ENCODE measurements around the gene MCMBP.

Gene MCMBP

DNA sequence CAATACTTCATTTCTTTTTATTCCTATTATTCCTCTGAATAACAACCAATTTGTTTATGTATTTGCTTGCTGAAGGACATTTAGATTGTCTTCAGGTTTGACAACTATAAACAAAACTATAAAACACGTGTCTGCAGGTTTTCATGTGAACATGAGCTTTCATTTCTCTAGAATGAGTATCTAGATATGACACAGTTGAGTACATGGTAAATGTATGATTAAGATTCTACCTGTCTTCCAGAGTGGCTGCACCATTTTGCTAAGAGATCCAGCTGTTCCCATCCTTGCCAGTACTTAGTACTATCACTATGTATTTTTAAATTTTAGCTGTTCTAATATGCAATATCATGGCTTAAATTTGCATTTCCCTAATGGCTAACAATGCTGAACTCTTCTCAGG lies 10.1 kb downstream of the MCMBP start:
- TF ChIP-seq POLR2A (IDR thresholded peaks at IDR 0.05; ENCODE audit: low read length), result no peak
- TF ChIP-seq GATA1 (IDR thresholded peaks at IDR 0.05; ENCODE audit: low read depth, low read length), result no peak
- no peak for DNase-seq

GRCh38 chr10:119860866-119861607 lies 11.6 kb downstream of the MCMBP start:
- no peak for DNase-seq
- no peak for TF ChIP-seq GATA1 (IDR thresholded peaks at IDR 0.05; ENCODE audit: low read depth, low read length)
- no peak for TF ChIP-seq POLR2A (IDR thresholded peaks at IDR 0.05; ENCODE audit: low read length)

GRCh38 chr10:119859420-119860258 lies 13.0 kb downstream of the MCMBP start:
- peak; percentile 60 to 76 for DNase-seq
- TF ChIP-seq GATA1 (IDR thresholded peaks at IDR 0.05; ENCODE audit: low read depth, low read length) (no peak), POLR2A (IDR thresholded peaks at IDR 0.05; ENCODE audit: low read length) (no peak)

DNA sequence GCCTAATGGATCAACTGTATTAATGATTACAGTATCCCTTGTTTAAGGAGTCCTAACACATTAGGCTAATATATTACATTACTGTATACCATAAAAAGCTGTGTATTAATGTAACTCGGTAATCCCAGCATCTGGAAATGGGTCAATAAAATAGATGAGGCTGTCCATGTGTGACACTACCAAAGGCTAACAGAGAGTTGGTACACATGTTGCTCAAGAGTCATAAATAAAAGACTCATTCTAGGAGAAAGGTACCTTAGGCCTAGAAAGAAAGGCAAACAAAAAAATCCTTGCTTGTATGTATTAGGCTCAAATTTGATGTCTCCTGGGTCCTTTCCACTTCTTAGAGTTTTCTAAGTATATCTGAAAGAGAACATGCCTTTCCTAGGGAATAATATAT lies 14.6 kb downstream of the MCMBP start:
- DNase-seq, result no peak
- TF ChIP-seq POLR2A (IDR thresholded peaks at IDR 0.05; ENCODE audit: low read length), result no peak
- no peak for TF ChIP-seq GATA1 (IDR thresholded peaks at IDR 0.05; ENCODE audit: low read depth, low read length)

- TF ChIP-seq POLR2A (IDR thresholded peaks at IDR 0.05; ENCODE audit: low read length) (no peak), GATA1 (IDR thresholded peaks at IDR 0.05; ENCODE audit: low read depth, low read length) (no peak)
- no peak for DNase-seq
Observed at GRCh38 chr10:119853574-119853973, 19.1 kb downstream of the MCMBP start.

DNA sequence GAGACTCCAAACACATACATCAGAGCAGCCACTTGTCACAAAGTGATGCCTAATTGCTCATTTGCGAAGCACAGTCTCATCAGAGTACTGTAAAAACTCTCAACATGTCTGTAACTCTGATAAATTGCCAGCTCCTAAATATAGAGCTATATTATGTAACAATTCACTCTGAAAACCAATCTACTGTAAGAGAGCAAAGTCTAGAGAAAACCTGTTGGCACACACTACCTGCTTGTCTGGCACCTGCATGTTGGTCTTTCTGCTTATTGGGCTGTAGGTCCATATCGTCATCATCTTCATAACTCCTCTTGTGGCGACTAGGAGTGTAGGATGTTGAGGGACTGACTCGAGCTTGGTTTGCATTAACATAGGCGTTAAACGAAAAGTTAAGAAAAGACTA lies 19.8 kb downstream of the MCMBP start:
- no peak for TF ChIP-seq GATA1 (IDR thresholded peaks at IDR 0.05; ENCODE audit: low read depth, low read length)
- no peak for TF ChIP-seq POLR2A (IDR thresholded peaks at IDR 0.05; ENCODE audit: low read length)
- DNase-seq, result no peak

GRCh38 chr10:119852277-119852676 lies 20.4 kb downstream of the MCMBP start:
- DNase-seq, result no peak
- no peak for TF ChIP-seq GATA1 (IDR thresholded peaks at IDR 0.05; ENCODE audit: low read depth, low read length)
- no peak for TF ChIP-seq POLR2A (IDR thresholded peaks at IDR 0.05; ENCODE audit: low read length)

DNA sequence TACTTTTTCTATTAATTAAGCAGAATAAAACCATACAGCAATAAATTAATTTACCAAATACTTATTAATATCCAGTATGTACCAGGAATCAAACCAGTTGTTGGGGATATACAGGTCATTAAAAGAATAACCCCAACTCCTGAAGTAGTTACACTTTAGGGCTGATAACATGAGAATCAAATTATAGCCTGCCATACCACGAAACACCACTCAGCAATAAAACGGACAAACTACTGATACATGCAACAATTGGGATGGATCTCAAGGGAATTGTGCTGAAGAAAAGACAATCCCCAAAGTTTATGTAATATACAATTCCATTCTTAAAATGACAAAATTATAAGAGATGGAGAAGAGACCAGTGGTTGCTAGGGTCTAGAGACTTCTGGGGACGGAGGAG lies 22.7 kb downstream of the MCMBP start:
- DNase-seq, result no peak
- TF ChIP-seq POLR2A (IDR thresholded peaks at IDR 0.05; ENCODE audit: low read length), result no peak
- no peak for TF ChIP-seq GATA1 (IDR thresholded peaks at IDR 0.05; ENCODE audit: low read depth, low read length)

DNA sequence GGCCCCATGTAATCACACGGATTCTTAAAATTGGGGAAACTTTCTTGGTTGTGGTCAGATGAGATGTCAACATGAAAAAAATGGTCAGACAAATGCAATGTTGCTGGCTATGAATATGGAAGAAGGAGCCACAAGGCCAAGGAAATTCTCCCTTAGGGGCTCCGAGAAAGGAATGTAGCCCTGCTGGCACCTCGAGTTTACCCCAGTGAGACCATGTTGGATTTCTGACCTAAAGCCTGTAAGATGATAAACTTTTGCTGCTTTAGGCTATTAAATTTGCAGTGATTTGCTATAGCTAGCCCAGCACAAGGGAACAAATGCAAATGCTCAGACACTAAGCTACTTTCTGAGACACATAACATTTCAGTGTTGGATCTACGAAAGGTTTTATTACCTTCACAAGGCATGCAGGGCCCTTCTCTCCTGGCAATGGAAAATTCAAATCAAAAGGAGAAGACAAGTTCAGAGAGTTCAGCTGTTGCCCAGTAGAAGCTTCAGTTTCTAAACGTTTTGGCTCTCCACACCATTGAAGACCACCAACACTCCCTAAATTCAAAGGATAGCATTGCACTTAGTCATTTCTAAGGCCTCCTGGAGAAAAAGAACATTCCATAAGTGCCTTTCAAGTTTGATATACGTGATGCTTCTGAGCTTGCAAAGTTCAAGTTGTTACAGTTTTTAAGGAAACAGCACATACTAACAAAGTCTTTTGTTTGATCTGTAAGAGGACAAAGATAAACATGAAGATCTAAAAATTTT lies 23.4 kb downstream of the MCMBP start:
- DNase-seq, result no peak
- TF ChIP-seq GATA1 (IDR thresholded peaks at IDR 0.05; ENCODE audit: low read depth, low read length), result no peak
- TF ChIP-seq POLR2A (IDR thresholded peaks at IDR 0.05; ENCODE audit: low read length), result no peak

DNA sequence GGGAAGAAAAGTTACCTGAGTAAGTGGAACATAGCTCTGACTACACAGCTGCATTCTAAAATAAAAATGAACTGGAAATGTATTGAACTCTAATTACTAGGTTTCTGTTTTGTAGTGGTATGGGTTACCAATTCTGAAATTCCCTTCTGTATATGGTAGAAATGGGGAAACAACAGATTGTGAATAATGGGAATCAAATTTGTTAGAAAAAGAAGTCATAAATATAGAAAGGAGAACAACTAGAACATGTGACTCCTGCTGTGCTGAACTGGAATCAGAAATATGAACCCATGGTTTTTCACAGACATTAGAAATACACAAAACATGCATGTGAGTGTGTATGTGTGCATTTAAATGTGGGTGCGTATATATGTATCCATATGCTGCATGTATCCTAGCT lies 27.0 kb downstream of the MCMBP start:
- TF ChIP-seq POLR2A (IDR thresholded peaks at IDR 0.05; ENCODE audit: low read length), result no peak
- no peak for TF ChIP-seq GATA1 (IDR thresholded peaks at IDR 0.05; ENCODE audit: low read depth, low read length)
- no peak for DNase-seq

GRCh38 chr10:119834188-119834587 lies 38.5 kb downstream of the MCMBP start:
- peak in 1 of 2 experiments; percentile 11 for DNase-seq
- TF ChIP-seq POLR2A (IDR thresholded peaks at IDR 0.05; ENCODE audit: low read length), result no peak
- TF ChIP-seq GATA1 (IDR thresholded peaks at IDR 0.05; ENCODE audit: low read depth, low read length), result no peak

GRCh38 chr10:119832951-119833350 lies 39.7 kb downstream of the MCMBP start:
- TF ChIP-seq GATA1 (IDR thresholded peaks at IDR 0.05; ENCODE audit: low read depth, low read length), result no peak
- no peak for TF ChIP-seq POLR2A (IDR thresholded peaks at IDR 0.05; ENCODE audit: low read length)
- DNase-seq, result no peak

GRCh38 chr10:119831656-119832055 lies 41.0 kb downstream of the MCMBP start:
- no peak for TF ChIP-seq POLR2A (IDR thresholded peaks at IDR 0.05; ENCODE audit: low read length)
- no peak for TF ChIP-seq GATA1 (IDR thresholded peaks at IDR 0.05; ENCODE audit: low read depth, low read length)
- DNase-seq, result no peak

DNA sequence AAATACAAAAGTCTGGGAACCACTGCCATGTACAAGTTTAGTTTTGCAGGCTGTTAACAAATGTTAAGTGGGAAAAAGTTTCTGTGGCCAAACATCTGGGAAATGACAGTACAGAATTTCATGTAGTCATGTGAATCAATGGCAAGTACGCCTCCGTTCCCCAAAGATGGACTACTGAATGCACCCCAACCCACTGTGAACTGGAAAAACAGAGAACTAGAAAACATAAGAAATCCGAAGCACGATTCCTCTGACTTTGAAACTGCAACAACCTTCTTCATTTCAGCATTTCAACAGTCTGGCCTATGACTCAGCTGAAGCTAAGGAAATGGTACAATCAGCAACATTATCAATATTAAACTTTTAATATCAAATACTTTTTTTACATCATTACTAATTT lies 41.8 kb downstream of the MCMBP start:
- DNase-seq, result no peak

More for the DNA sequence above, 41.8 kb downstream of the MCMBP start:
- TF ChIP-seq POLR2A (IDR thresholded peaks at IDR 0.05; ENCODE audit: low read length) (no peak), GATA1 (IDR thresholded peaks at IDR 0.05; ENCODE audit: low read depth, low read length) (no peak)

Measured in erythroblast (primary cell).